HG02623 (cell line): ENCODE results near the gene SORCS2.

Experiments
- ATAC-seq: cut with Tn5 transposase; IDR thresholded peaks from one replicate; pipeline ENCODE4 v1.9.1; 2021; ENCODE audit warnings: moderate library complexity; ENCODE audit not compliant: unreplicated experiment

Gene SORCS2

DNA sequence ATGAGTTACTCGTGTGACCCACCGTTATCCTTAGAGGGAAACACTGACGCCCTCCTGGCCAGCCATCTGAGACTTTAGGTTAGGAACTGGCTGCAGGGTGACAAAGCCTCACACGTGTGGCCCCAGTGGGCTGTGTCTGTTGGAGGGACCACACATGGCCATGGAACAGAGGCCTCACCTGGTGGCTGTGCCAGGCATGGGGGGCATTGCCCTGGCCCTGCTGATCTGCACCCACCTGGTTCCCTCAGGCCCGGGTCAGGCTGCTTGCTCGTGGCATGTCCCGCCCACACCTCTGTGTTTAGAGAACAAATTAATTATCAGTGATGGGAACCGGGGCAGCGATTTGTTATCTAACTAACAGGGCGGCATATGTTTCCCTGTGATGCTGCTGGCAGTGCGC is 343.3 kb downstream of the SORCS2 start:
- ATAC-seq: no peak

GRCh38 chr4:7536876-7537275 is 344.5 kb downstream of the SORCS2 start:
- no peak for ATAC-seq

DNA sequence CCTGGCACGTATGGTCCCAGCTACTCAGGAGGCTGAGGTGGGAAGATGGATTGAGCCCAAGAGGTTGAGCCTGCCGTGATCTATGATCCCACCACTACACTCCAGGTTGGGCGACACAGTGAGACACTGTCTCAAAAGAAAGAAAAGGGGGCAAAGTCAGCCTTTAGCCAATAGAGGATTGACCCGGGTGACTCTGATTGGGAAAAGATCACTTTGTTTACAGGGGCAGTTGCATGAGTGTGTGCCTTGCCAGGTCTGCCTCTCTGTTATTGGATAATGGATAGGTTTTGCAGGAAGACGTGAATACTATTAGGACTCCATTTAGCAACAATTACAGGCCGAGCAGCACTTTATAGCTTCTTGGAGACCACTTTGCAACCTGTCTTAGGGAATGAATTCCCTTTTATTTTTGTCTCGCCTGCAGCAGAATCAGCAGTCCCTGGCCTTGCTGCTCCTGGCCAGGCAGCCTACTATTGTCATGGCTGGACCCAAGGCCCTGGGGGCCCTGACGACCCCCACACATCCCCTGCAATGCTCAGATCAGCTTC is 345.6 kb downstream of the SORCS2 start:
- no peak for ATAC-seq

DNA sequence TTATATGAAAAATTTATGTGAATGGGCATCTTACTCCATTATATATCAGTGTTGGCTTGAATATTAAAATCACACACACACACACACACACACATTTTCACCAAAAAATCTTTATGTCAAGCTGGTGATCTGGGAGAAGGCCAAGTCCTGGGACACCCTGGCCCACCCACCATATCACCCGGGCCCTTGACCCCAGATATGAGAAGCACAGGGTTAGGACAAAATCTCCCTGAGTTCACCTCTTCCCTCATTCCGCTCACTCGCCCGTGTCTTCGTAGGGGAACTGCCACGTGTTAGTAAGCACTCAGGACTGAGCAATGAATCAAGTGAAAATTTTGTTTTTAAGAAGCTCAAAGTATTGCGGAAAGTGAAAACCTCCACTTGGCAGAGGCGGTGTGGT is 346.2 kb downstream of the SORCS2 start:
- ATAC-seq: no peak

DNA sequence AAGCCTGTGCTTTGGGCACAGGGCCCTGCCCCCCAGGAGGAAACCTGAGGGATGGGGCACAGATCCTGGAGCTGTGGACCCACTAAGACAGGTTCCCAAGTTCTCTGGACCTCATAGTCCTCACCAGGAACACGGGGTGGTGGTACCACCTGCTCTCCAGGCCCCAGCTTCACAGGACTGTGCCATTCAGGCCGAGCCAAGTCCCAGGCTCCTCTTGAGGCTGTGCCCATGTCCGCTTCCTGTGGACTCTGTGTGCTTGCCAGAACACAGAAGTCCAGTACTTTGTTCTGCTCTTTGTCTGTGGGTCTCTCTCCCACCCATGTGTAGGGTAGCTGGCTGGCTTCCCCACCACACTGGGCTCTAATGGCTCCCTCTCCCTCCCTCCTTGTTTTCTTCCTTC is 346.8 kb downstream of the SORCS2 start:
- no peak for ATAC-seq

DNA sequence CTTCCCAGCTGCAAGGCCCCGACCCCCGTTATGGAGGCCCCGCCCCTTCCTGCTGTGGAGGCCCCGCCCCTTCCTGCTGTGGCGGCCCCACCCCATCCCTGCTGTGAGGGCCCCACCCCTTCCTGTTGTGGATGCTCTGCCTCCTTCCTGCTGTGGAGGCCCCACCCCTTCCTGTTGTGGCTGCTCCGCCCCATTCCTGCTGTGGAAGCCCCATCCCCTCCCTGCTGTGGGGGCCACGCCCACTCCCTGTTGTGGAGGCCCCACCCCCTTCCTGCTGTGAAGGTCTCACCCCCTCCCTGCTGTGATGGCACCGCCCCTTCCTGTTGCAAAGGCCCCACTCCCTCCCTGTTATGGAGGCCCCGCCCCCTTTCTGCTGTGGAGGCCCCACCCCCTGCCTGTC is 347.3 kb downstream of the SORCS2 start:
- no peak for ATAC-seq

GRCh38 chr4:7540206-7540605 is 347.9 kb downstream of the SORCS2 start:
- no peak for ATAC-seq

- ATAC-seq: no peak
Measured at GRCh38 chr4:7540654-7541413, 348.5 kb downstream of the SORCS2 start.

GRCh38 chr4:7541414-7541810 is 349.1 kb downstream of the SORCS2 start:
- no peak for ATAC-seq

- ATAC-seq: no peak
Measured at GRCh38 chr4:7542781-7543180, 350.4 kb downstream of the SORCS2 start.

GRCh38 chr4:7546152-7546808 is 353.9 kb downstream of the SORCS2 start:
- ATAC-seq: no peak

GRCh38 chr4:7546809-7547367 is 354.6 kb downstream of the SORCS2 start:
- no peak for ATAC-seq

DNA sequence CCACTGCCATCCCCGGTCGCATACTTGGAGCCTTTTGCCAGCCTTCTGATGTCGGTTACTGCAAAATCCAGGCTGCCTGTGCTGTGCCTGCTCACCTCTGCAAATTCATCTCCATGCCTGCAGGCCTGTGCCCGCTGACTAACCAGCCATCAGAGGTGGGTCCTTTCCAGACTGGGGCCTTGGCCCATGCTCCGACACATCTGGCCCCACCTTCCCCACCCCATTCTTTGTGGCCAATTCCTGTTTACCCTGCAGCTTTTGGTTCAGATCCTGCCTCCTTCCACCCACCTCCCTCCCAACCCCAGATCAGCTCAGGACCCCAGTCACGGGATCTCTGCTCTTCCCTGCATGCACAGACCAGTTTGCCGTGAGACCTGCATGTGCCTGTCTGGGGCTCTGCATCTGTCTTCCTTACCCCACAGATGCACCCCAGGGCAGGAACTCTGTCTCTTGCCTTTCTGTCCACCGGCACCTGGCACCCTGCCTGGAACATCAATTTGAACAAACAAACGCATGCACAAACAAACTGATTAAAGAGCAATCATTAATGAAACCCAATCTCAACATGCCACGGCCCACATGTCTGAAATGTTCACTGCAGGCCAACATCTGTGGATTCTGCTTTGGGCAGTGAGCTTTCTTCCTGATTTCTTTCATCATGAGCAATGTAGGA is 355.2 kb downstream of the SORCS2 start:
- ATAC-seq: no peak

DNA sequence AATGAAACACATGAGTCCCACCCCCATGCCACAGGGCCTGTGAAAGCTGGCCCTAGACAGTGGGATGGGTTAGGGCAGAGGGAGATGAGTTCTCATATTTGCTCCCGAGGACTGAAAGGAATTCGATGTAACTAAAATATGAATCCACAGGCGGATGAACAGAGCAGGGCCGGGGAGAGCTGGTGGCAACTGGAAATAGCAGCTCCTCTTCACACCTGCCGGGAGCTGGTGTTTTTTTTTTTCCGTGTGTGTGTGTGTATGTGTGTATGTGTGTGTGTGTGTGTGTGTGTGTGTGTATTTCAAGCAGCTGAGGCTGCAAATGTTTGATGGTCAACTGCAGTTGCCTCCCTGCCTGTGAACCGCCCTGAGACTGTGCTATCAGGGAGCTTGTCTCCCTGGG is 357.5 kb downstream of the SORCS2 start:
- no peak for ATAC-seq

- ATAC-seq: no peak
Measured at GRCh38 chr4:7552466-7552865, 360.1 kb downstream of the SORCS2 start.

DNA sequence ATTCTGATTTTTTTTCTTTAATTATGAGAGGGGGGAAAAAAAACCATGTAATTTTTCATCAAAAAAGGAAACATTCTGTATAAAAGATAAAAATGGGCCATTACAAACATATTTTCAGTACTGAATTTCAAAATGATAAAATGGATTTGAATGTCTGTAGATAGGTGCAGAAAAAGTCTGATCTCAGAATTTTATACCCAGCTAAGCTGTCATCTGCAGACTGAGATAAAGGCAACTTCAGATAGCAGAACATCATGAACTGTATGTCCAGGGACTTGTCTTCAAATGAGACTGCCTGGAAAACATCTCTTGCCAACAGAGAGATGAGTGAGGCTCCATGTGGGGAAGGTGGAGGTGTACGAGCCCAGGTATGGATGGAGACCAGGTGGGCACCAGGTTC is 360.9 kb downstream of the SORCS2 start:
- ATAC-seq: no peak

DNA sequence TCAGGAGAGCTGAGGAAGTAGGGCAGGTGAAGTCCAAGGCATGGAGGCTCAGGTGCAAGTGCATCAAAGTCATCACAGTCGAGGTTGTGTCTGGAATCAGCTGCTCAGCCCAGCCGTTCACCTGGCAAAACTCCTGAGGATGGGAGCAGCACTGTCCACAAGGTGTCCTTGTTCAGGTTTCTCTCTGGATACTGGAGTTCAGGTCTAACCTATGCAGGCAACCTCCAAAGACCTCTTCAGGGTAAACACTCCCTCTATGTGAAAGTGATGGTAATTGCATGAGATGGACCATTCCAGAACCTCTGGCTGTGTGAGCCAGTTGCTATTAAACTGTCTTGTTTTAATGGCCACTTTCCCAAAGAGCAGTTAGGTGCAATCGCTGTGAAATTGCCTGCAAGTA is 362.6 kb downstream of the SORCS2 start:
- no peak for ATAC-seq

DNA sequence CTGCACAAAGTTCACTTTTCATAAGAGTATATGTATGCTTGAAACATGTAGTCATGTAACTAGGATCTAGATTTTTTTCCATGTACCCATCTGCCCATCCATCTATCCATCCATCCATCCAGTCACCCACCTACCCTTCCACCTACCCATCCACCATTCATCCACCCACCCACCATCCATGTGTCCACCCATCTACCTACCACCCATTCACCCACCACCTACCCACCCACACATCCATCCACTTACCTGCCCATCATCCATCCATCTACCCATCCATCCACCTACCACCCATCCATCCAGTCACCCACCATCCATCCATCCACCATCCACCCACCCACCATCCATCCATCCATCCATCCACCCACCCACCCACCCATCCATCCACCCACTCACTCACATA is 364.2 kb downstream of the SORCS2 start:
- no peak for ATAC-seq

DNA sequence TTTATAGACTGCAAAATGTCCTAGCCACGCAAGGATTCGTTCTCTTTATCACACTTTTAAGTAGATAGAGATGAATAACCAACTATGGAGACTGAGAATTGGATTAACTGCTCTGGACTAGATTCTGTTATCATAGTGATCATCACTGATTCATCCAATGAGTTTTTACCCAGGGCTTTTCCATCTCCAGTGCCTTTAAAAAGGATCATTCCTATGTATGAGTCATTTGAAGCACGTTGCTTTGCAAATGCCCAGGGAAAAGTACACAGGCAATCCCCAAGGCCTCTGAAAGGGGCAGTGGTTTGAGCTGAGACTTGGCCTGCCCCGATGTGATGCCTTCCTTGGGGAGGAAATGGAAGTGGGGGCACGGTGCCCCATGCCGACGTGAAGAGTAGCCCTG is 365.1 kb downstream of the SORCS2 start:
- no peak for ATAC-seq

GRCh38 chr4:7558436-7558835 is 366.1 kb downstream of the SORCS2 start:
- ATAC-seq: no peak

GRCh38 chr4:7559316-7559715 is 367.0 kb downstream of the SORCS2 start:
- no peak for ATAC-seq
